Naive thymus-derived CD4-positive, alpha-beta T cell (primary cell): ENCODE data around the gene LSAMP. TPM values are rescaled to one million over a fixed set of nuclear protein-coding genes. Genes with fewer than 3 reads are reported as not detected.

ENCODE experiments used
- ATAC-seq: fragments of 150-1000 bp; cut with Tn5 transposase; 2 replicates; pipeline ENCODE4 v1.10.0; 2021; ENCODE audit warnings: mild to moderate bottlenecking, moderate library complexity
- CTCF ChIA-PET: fragments of 350-600 bp; sonication (Branson Sonifier 250); formaldehyde crosslinking; loops from one replicate; lab custom pipeline; 2021; ENCODE audit warnings: antibody characterized with exemption; lab: Charles Lee
- POLR2A ChIA-PET: fragments of 350-600 bp; sonication (Branson Sonifier 250); formaldehyde crosslinking; loops from one replicate; lab custom pipeline; 2021; ENCODE audit warnings: antibody characterized with exemption, inconsistent platforms; lab: Charles Lee
- DNase-seq, 9 donors: peaks; one replicate each; pipeline versions ENCODE4 v3.0.0 to v3.0.0-alpha.2; 2020 to 2022; ENCODE audit warnings: mixed read lengths in 1 of 9
- H3K27ac ChIP-seq: one replicate; pipeline ENCODE4 v1.7.0; 2013; ENCODE audit warnings: mild to moderate bottlenecking, low read depth, low read length, moderate library complexity
- H3K27me3 ChIP-seq, 2 donors: one replicate each; pipeline ENCODE4 v1.7.0; 2013; ENCODE audit warnings: low read length in 2 of 2, mild to moderate bottlenecking in 2 of 2, moderate library complexity in 2 of 2; ENCODE audit not compliant: control insufficient read depth in 2 of 2, insufficient read depth in 2 of 2
- H3K36me3 ChIP-seq, 3 experiments: 1 replicate in 2 of 3; 2 replicates in 1 of 3; pipeline ENCODE4 v1.7.0; 2013; ENCODE audit warnings: low read length in 3 of 3, mild to moderate bottlenecking in 3 of 3, moderate library complexity in 1 of 3; ENCODE audit not compliant: insufficient read depth in 3 of 3, control insufficient read depth in 2 of 3
- H3K4me1 ChIP-seq, 2 donors: one replicate each; pipeline ENCODE4 v1.7.0; 2013; ENCODE audit warnings: low read length in 2 of 2, mild to moderate bottlenecking in 2 of 2, moderate library complexity in 1 of 2; ENCODE audit not compliant: control insufficient read depth in 2 of 2, insufficient read depth in 2 of 2
- H3K4me3 ChIP-seq: 2 replicates; pipeline ENCODE4 v1.7.0; 2013; ENCODE audit warnings: mild to moderate bottlenecking, low read length
- H3K9me3 ChIP-seq, 3 experiments: 1 replicate in 2 of 3; 2 replicates in 1 of 3; pipeline ENCODE4 v1.7.0; 2013; ENCODE audit warnings: low read length in 3 of 3; ENCODE audit not compliant: control insufficient read depth in 2 of 3
- H3K27ac Mint-ChIP-seq, 9 donors: one replicate each; pipeline ENCODE4 v1.8.0; 2020 to 2022; ENCODE audit warnings: mixed read lengths in 9 of 9, mild to moderate bottlenecking in 8 of 9, moderate library complexity in 5 of 9, inconsistent platforms in 2 of 9
- H3K27me3 Mint-ChIP-seq, 5 donors: one replicate each; pipeline ENCODE4 v1.8.0; 2021 to 2022; ENCODE audit warnings: mixed read lengths in 5 of 5, mild to moderate bottlenecking in 1 of 5
- H3K36me3 Mint-ChIP-seq, 5 donors: one replicate each; pipeline ENCODE4 v1.8.0; 2020 to 2022; ENCODE audit warnings: mixed read lengths in 5 of 5, mild to moderate bottlenecking in 3 of 5, inconsistent platforms in 1 of 5
- H3K4me1 Mint-ChIP-seq, 7 donors: one replicate each; pipeline ENCODE4 v1.8.0; 2020 to 2022; ENCODE audit warnings: mixed read lengths in 7 of 7, mild to moderate bottlenecking in 3 of 7, inconsistent platforms in 1 of 7
- H3K4me3 Mint-ChIP-seq, 10 donors: one replicate each; pipeline ENCODE4 v1.8.0; 2020 to 2022; ENCODE audit warnings: mild to moderate bottlenecking in 10 of 10, mixed read lengths in 10 of 10, moderate library complexity in 6 of 10, inconsistent platforms in 2 of 10
- H3K9me3 Mint-ChIP-seq, 11 donors: one replicate each; pipeline ENCODE4 v1.8.0; 2020 to 2022; ENCODE audit warnings: mixed read lengths in 11 of 11, mild to moderate bottlenecking in 4 of 11, inconsistent platforms in 1 of 11, moderate library complexity in 1 of 11
- intact Hi-C, 2 donors: fragments of 100-400 bp; cut with micrococcal nuclease; formaldehyde crosslinking; loops; one replicate each; pipeline ENCODE4 v1.15.1; 2023
- polyA plus RNA-seq, 2 donors: library from polyadenylated mRNA; unstranded; fragments of 300-500 nt; fragmentation: Illumina TruSeq; gene quantifications; one replicate each; pipeline ENCODE4 v1.2.3, GENCODE V29; 2021
- total RNA-seq, 6 experiments: library from RNA in 5 of 6; stranded (reverse) in 5 of 6; gene quantifications; 1 replicate in 5 of 6; 2 replicates in 1 of 6; pipeline ENCODE4 v1.2.3 and lab custom pipeline; 2021 to 2026

Gene LSAMP
- total and polyA plus RNA-seq, 7 experiments from 2014 or later, result not detected

- no peak overlapping the region for H3K27ac Mint-ChIP-seq
- Histone ChIP-seq H3K36me3 (no peaks in the 10 kb centered on the region), H3K4me1 (no peaks in the 10 kb centered on the region), H3K9me3 (no peaks in the 10 kb centered on the region), H3K4me3 (no peak overlapping the region), H3K27ac (no peak overlapping the region), H3K27me3 (no peaks in the 10 kb centered on the region)
- ChIA-PET CTCF (no interaction called here), POLR2A (no interaction called here)
- ATAC-seq (no peak), DNase-seq (no peak)
- H3K9me3 Mint-ChIP-seq, result peaks cover 0 to 12% (median 5%) of the 10 kb centered on the region in 11 donors
- H3K4me3 Mint-ChIP-seq, result no peak overlapping the region
- intact Hi-C loops, result no loop called here
- peaks cover 0 to 14% (median 6%) of the 10 kb centered on the region in 5 donors for H3K27me3 Mint-ChIP-seq
- peaks cover 0 to 1% (median 0%) of the 10 kb centered on the region in 7 donors for H3K4me1 Mint-ChIP-seq
- no peaks in the 10 kb centered on the region for H3K36me3 Mint-ChIP-seq
Observed at GRCh38 chr3:116440196-116440595, 5.1 kb downstream of the LSAMP start.

- Histone ChIP-seq H3K4me1 (no peaks in the 10 kb centered on the region), H3K4me3 (no peak overlapping the region), H3K27ac (no peak overlapping the region), H3K9me3 (no peaks in the 10 kb centered on the region), H3K36me3 (no peaks in the 10 kb centered on the region), H3K27me3 (no peaks in the 10 kb centered on the region)
- Mint-ChIP-seq H3K4me3 (no peak overlapping the region), H3K27me3 (no peaks in the 10 kb centered on the region), H3K9me3 (peaks cover 0 to 16% (median 2%) of the 10 kb centered on the region in 11 donors), H3K36me3 (no peaks in the 10 kb centered on the region), H3K27ac (no peak overlapping the region), H3K4me1 (no peaks in the 10 kb centered on the region)
- ATAC-seq (no peak), DNase-seq (no peak)
- ChIA-PET CTCF (no interaction called here), POLR2A (no interaction called here)
- intact Hi-C loops, result no loop called here
Observed at GRCh38 chr3:116433552-116433951, 11.7 kb downstream of the LSAMP start.

GRCh38 chr3:116432795-116433194 lies 12.5 kb downstream of the LSAMP start:
- no peaks in the 10 kb centered on the region for H3K36me3 ChIP-seq
- Mint-ChIP-seq H3K9me3 (peaks cover 0 to 19% (median 2%) of the 10 kb centered on the region in 11 donors), H3K27me3 (no peaks in the 10 kb centered on the region), H3K4me1 (no peaks in the 10 kb centered on the region), H3K36me3 (no peaks in the 10 kb centered on the region), H3K4me3 (no peak overlapping the region), H3K27ac (no peak overlapping the region)
- H3K4me3 ChIP-seq, result no peak overlapping the region
- ChIA-PET POLR2A (no interaction called here), CTCF (no interaction called here)
- intact Hi-C loops, result no loop called here
- DNase-seq (no peak), ATAC-seq (no peak)
- no peaks in the 10 kb centered on the region for H3K4me1 ChIP-seq
- H3K27me3 ChIP-seq, result no peaks in the 10 kb centered on the region
- H3K27ac ChIP-seq, result no peak overlapping the region
- H3K9me3 ChIP-seq, result no peaks in the 10 kb centered on the region

- Histone ChIP-seq H3K27me3 (no peaks in the 10 kb centered on the region), H3K4me1 (no peaks in the 10 kb centered on the region), H3K27ac (no peak overlapping the region), H3K9me3 (no peaks in the 10 kb centered on the region), H3K4me3 (no peak overlapping the region), H3K36me3 (no peaks in the 10 kb centered on the region)
- Mint-ChIP-seq H3K4me1 (no peaks in the 10 kb centered on the region), H3K36me3 (no peaks in the 10 kb centered on the region), H3K4me3 (no peak overlapping the region), H3K9me3 (peaks cover 0 to 22% (median 3%) of the 10 kb centered on the region in 11 donors), H3K27ac (no peak overlapping the region), H3K27me3 (no peaks in the 10 kb centered on the region)
- intact Hi-C loops, result no loop called here
- ATAC-seq (no peak), DNase-seq (no peak)
- CTCF ChIA-PET, result no interaction called here
- POLR2A ChIA-PET, result no interaction called here
Observed at GRCh38 chr3:116429479-116430269, 15.6 kb downstream of the LSAMP start.

GRCh38 chr3:116426036-116426435 lies 19.3 kb downstream of the LSAMP start:
- Mint-ChIP-seq H3K9me3 (peaks cover 0 to 35% (median 3%) of the 10 kb centered on the region in 11 donors), H3K4me1 (no peaks in the 10 kb centered on the region), H3K27me3 (no peaks in the 10 kb centered on the region), H3K27ac (no peak overlapping the region), H3K36me3 (no peaks in the 10 kb centered on the region), H3K4me3 (no peak overlapping the region)
- Histone ChIP-seq H3K4me1 (no peaks in the 10 kb centered on the region), H3K9me3 (no peaks in the 10 kb centered on the region), H3K27me3 (no peaks in the 10 kb centered on the region), H3K27ac (no peak overlapping the region), H3K4me3 (no peak overlapping the region), H3K36me3 (no peaks in the 10 kb centered on the region)
- no peak for ATAC-seq
- intact Hi-C loops, result no loop called here
- ChIA-PET CTCF (no interaction called here), POLR2A (no interaction called here)
- DNase-seq, result no peak

GRCh38 chr3:116425126-116425525 lies 20.2 kb downstream of the LSAMP start:
- DNase-seq (no peak), ATAC-seq (no peak)
- CTCF ChIA-PET, result no interaction called here

GRCh38 chr3:116423945-116424344 lies 21.3 kb downstream of the LSAMP start:
- H3K4me1 ChIP-seq, result no peaks in the 10 kb centered on the region
- ChIA-PET POLR2A (no interaction called here), CTCF (no interaction called here)
- no peaks in the 10 kb centered on the region for H3K27me3 ChIP-seq
- DNase-seq (no peak), ATAC-seq (no peak)
- Mint-ChIP-seq H3K9me3 (peaks cover 0 to 29% (median 4%) of the 10 kb centered on the region in 11 donors), H3K4me1 (no peaks in the 10 kb centered on the region), H3K27me3 (no peaks in the 10 kb centered on the region), H3K36me3 (no peaks in the 10 kb centered on the region), H3K4me3 (no peak overlapping the region), H3K27ac (no peak overlapping the region)
- intact Hi-C loops, result no loop called here
- no peaks in the 10 kb centered on the region for H3K36me3 ChIP-seq
- H3K9me3 ChIP-seq, result no peaks in the 10 kb centered on the region
- H3K4me3 ChIP-seq, result no peak overlapping the region
- no peak overlapping the region for H3K27ac ChIP-seq

More at GRCh38 chr3:116425126-116425525, 20.2 kb downstream of the LSAMP start:
- no peaks in the 10 kb centered on the region for H3K9me3 ChIP-seq
- H3K27ac Mint-ChIP-seq, result no peak overlapping the region
- H3K4me1 ChIP-seq, result no peaks in the 10 kb centered on the region
- intact Hi-C loops, result no loop called here
- H3K27ac ChIP-seq, result no peak overlapping the region
- no peak overlapping the region for H3K4me3 ChIP-seq
- no peak overlapping the region for H3K4me3 Mint-ChIP-seq
- H3K36me3 Mint-ChIP-seq, result no peaks in the 10 kb centered on the region
- H3K9me3 Mint-ChIP-seq, result peaks cover 0 to 34% (median 4%) of the 10 kb centered on the region in 11 donors
- POLR2A ChIA-PET, result no interaction called here
- H3K36me3 ChIP-seq, result no peaks in the 10 kb centered on the region
- H3K27me3 ChIP-seq, result no peaks in the 10 kb centered on the region
- no peaks in the 10 kb centered on the region for H3K27me3 Mint-ChIP-seq
- no peaks in the 10 kb centered on the region for H3K4me1 Mint-ChIP-seq
